Trophoblast cell (in vitro differentiated cells and primary cell): ENCODE results near the gene MRPL52.
"Not testable (repeated sequence)": the region's sequence is repeated elsewhere in the genome, so short reads cannot be mapped to it uniquely, and the experiment has no call there.

ENCODE experiments used
- DNase-seq, 2 donors: peaks; one replicate each; pipeline ENCODE4 v3.0.0-alpha.2; 2016
- H2AFZ ChIP-seq: 2 replicates; pipeline ENCODE4 v1.6.1; 2013; ENCODE audit warnings: low read length, moderate library complexity, mild to moderate bottlenecking; ENCODE audit not compliant: insufficient read depth, poor library complexity
- H2AK5ac ChIP-seq: 2 replicates; pipeline ENCODE4 v1.6.1; 2013; ENCODE audit warnings: mild to moderate bottlenecking, low read length
- H2BK120ac ChIP-seq: 2 replicates; pipeline ENCODE4 v1.6.1; 2013; ENCODE audit warnings: low read length, mild to moderate bottlenecking, moderate library complexity; ENCODE audit not compliant: insufficient read depth, poor library complexity
- H2BK12ac ChIP-seq: 2 replicates; pipeline ENCODE4 v1.6.1; 2013; ENCODE audit warnings: mild to moderate bottlenecking, low read length, moderate library complexity
- H2BK5ac ChIP-seq: 2 replicates; pipeline ENCODE4 v1.6.1; 2013; ENCODE audit warnings: low read length, low read depth, moderate library complexity, mild to moderate bottlenecking; ENCODE audit not compliant: poor library complexity
- H3K14ac ChIP-seq: 2 replicates; pipeline ENCODE4 v1.6.1; 2013; ENCODE audit warnings: mild to moderate bottlenecking, low read length
- H3K18ac ChIP-seq: 2 replicates; pipeline ENCODE4 v1.6.1; 2013; ENCODE audit warnings: mild to moderate bottlenecking, low read length
- H3K23ac ChIP-seq: 2 replicates; pipeline ENCODE4 v1.6.1; 2013; ENCODE audit warnings: low read length
- H3K27ac ChIP-seq: 2 replicates; pipeline ENCODE4 v1.5.1; 2013; ENCODE audit warnings: low read depth, mild to moderate bottlenecking, inconsistent platforms, low read length, moderate library complexity
- H3K27me3 ChIP-seq: 2 replicates; pipeline ENCODE4 v1.6.1; 2013; ENCODE audit warnings: inconsistent platforms, mild to moderate bottlenecking, low read length, moderate library complexity; ENCODE audit not compliant: insufficient read depth
- H3K36me3 ChIP-seq, 2 experiments: 1 replicate in 1 of 2; 2 replicates in 1 of 2; pipeline ENCODE4 v1.6.1; 2013; ENCODE audit warnings: low read length in 2 of 2, mild to moderate bottlenecking in 2 of 2, moderate library complexity in 1 of 2; ENCODE audit not compliant: insufficient read depth in 2 of 2, control insufficient read depth in 1 of 2
- H3K4ac ChIP-seq: 2 replicates; pipeline ENCODE4 v1.6.1; 2013; ENCODE audit warnings: low read depth, mild to moderate bottlenecking, low read length, moderate library complexity
- H3K4me1 ChIP-seq, 2 experiments: 1 replicate in 1 of 2; 2 replicates in 1 of 2; pipeline ENCODE4 v1.6.1; 2013; ENCODE audit warnings: low read length in 2 of 2, mild to moderate bottlenecking in 2 of 2, moderate library complexity in 1 of 2; ENCODE audit not compliant: insufficient read depth in 2 of 2, control insufficient read depth in 1 of 2
- H3K4me2 ChIP-seq: 2 replicates; pipeline ENCODE4 v1.6.1; 2013; ENCODE audit warnings: inconsistent platforms, mild to moderate bottlenecking, low read length, moderate library complexity
- H3K4me3 ChIP-seq: 2 replicates; pipeline ENCODE4 v1.5.1; 2013; ENCODE audit warnings: mild to moderate bottlenecking, low read depth, low read length, inconsistent platforms
- H3K79me1 ChIP-seq: one replicate; pipeline ENCODE4 v1.6.1; 2013; ENCODE audit warnings: low read length
- H3K79me2 ChIP-seq: 2 replicates; pipeline ENCODE4 v1.6.1; 2013; ENCODE audit warnings: low read length, mild to moderate bottlenecking; ENCODE audit not compliant: control insufficient read depth, insufficient read depth, poor library complexity
- H3K9ac ChIP-seq: 2 replicates; pipeline ENCODE4 v1.6.1; 2013; ENCODE audit warnings: mild to moderate bottlenecking, low read length
- H3K9me3 ChIP-seq: 2 replicates; pipeline ENCODE4 v1.6.1; 2013; ENCODE audit warnings: low read depth, mild to moderate bottlenecking, control low read depth, inconsistent platforms, low read length; ENCODE audit not compliant: insufficient read depth
- H4K12ac ChIP-seq: 2 replicates; pipeline ENCODE4 v1.6.1; 2013; ENCODE audit warnings: low read depth, mild to moderate bottlenecking, low read length, moderate library complexity
- H4K8ac ChIP-seq: 2 replicates; pipeline ENCODE4 v1.6.1; 2013; ENCODE audit warnings: low read depth, mild to moderate bottlenecking, low read length, moderate library complexity
- H4K91ac ChIP-seq: one replicate; pipeline ENCODE4 v1.6.1; 2013; ENCODE audit warnings: low read depth, mild to moderate bottlenecking, low read length, moderate library complexity
- WGBS: extraction: QIAGEN DNeasy Blood & Tissue Kit; methylation state at CpG from one replicate; pipeline ENCODE4 v1.1.7; 2013; ENCODE audit warnings: missing lambda C conversion rate; ENCODE audit not compliant: insufficient read length, insufficient coverage; ENCODE audit errors: extremely low coverage; 5-methylcytosine and 5-hydroxymethylcytosine counted together

Gene MRPL52

GRCh38 chr14:22786685-22787084, 43.0 kb upstream of the MRPL52 start:
- Histone ChIP-seq H4K8ac (no peak overlapping the region), H3K9me3 (no peaks in the 10 kb centered on the region), H3K9ac (no peak overlapping the region), H2BK12ac (peak overlapping the region; percentile 48), H2AFZ (no peak overlapping the region), H3K4me1 (peaks cover 3 to 20% of the 10 kb centered on the region in 2 experiments), H3K36me3 (no peaks in the 10 kb centered on the region), H4K12ac (no peak overlapping the region), H3K14ac (no peak overlapping the region), H3K4me3 (no peak overlapping the region), H3K79me1 (peaks cover 7% of the 10 kb centered on the region), H3K27me3 (no peaks in the 10 kb centered on the region), H4K91ac (peak overlapping the region; percentile 25), H2BK5ac (no peak overlapping the region), H3K23ac (no peak overlapping the region), H3K27ac (no peak overlapping the region), H2BK120ac (no peak overlapping the region), H3K4ac (no peak overlapping the region), H3K18ac (peak overlapping the region; percentile 38), H2AK5ac (no peak overlapping the region), H3K79me2 (no peaks in the 10 kb centered on the region), H3K4me2 (no peak overlapping the region)
- WGBS, result no CpG with 5 or more reads among the region's 4 CpGs
- DNase-seq, result no peak

- Histone ChIP-seq H3K9me3 (no peaks in the 10 kb centered on the region), H3K4me3 (no peak overlapping the region), H2BK12ac (peak overlapping the region; percentile 58), H3K14ac (no peak overlapping the region), H2BK5ac (peak overlapping the region; percentile 81), H3K4me1 (peaks cover 3 to 13% of the 10 kb centered on the region in 2 experiments), H3K27me3 (no peaks in the 10 kb centered on the region), H3K36me3 (no peaks in the 10 kb centered on the region), H4K12ac (no peak overlapping the region), H3K18ac (no peak overlapping the region), H4K8ac (no peak overlapping the region), H3K4me2 (no peak overlapping the region), H3K79me1 (peaks cover 11% of the 10 kb centered on the region), H4K91ac (no peak overlapping the region), H3K4ac (no peak overlapping the region), H2BK120ac (no peak overlapping the region), H3K27ac (peak overlapping the region; percentile 90), H3K79me2 (no peaks in the 10 kb centered on the region), H3K23ac (no peak overlapping the region), H2AK5ac (no peak overlapping the region), H2AFZ (no peak overlapping the region), H3K9ac (no peak overlapping the region)
- WGBS, result no CpG with 5 or more reads among the region's 3 CpGs
- peak; percentile 91 to 94 for DNase-seq
These were observed 38.4 kb upstream of the MRPL52 start for GRCh38 chr14:22791301-22791700.

GRCh38 chr14:22792158-22792557, 37.5 kb upstream of the MRPL52 start:
- Histone ChIP-seq H4K91ac (peak overlapping the region; percentile 74), H3K14ac (peak overlapping the region; percentile 20), H3K9ac (no peak overlapping the region), H2BK5ac (peak overlapping the region; percentile 78), H3K36me3 (no peaks in the 10 kb centered on the region), H4K8ac (peak overlapping the region; percentile 4), H3K27ac (peak overlapping the region; percentile 68), H3K23ac (no peak overlapping the region), H2BK120ac (no peak overlapping the region), H3K18ac (peak overlapping the region; percentile 27), H3K4ac (no peak overlapping the region), H3K79me1 (peaks cover 13% of the 10 kb centered on the region), H3K27me3 (no peaks in the 10 kb centered on the region), H3K9me3 (no peaks in the 10 kb centered on the region), H2AK5ac (no peak overlapping the region), H3K4me2 (no peak overlapping the region), H2BK12ac (peak overlapping the region; percentile 56), H3K79me2 (no peaks in the 10 kb centered on the region), H4K12ac (no peak overlapping the region), H3K4me1 (peaks cover 3 to 17% of the 10 kb centered on the region in 2 experiments), H2AFZ (no peak overlapping the region), H3K4me3 (no peak overlapping the region)
- DNase-seq, result no peak
- no CpG with 5 or more reads among the region's 2 CpGs for WGBS

GRCh38 chr14:22793550-22793949, 36.1 kb upstream of the MRPL52 start:
- H3K9me3 ChIP-seq, H3K4me3 ChIP-seq, H4K12ac ChIP-seq, H4K91ac ChIP-seq, H3K23ac ChIP-seq, H3K27me3 ChIP-seq, H3K27ac ChIP-seq, H4K8ac ChIP-seq, H3K79me2 ChIP-seq, H3K18ac ChIP-seq, H3K36me3 ChIP-seq, H2AK5ac ChIP-seq, H3K14ac ChIP-seq, DNase-seq, H2BK12ac ChIP-seq, H2BK5ac ChIP-seq, H2BK120ac ChIP-seq, H3K4ac ChIP-seq, H3K9ac ChIP-seq, H3K4me2 ChIP-seq, H2AFZ ChIP-seq: not testable (repeated sequence)
- Histone ChIP-seq H3K79me1 (peaks cover 13% of the 10 kb centered on the region), H3K4me1 (peaks cover 6 to 22% of the 10 kb centered on the region in 2 experiments)
- no CpG with 5 or more reads among the region's 5 CpGs for WGBS
